Astrocyte of the spinal cord (primary cell): ENCODE measurements around the gene CACNA1F.
A peak's percentile ranks its signal among the peaks of the same experiment; 100 is the strongest.

Experiments
- DNase-seq: peaks from one replicate; pipeline ENCODE4 v3.0.0; 2011; ENCODE audit warnings: low read depth, low spot score
- H3K4me3 ChIP-seq: 2 replicates; pipeline ENCODE4 v1.5.1; 2011; ENCODE audit warnings: low read depth, mild to moderate bottlenecking, low read length, moderate library complexity
- CTCF ChIP-seq: IDR thresholded peaks from 2 replicates; pipeline ENCODE4 v1.5.1; 2012; ENCODE audit warnings: low read depth, mild to moderate bottlenecking, low read length, inconsistent platforms
- in situ Hi-C: cut with HindIII; loops from 2 replicates; pipeline ENCODE4 v1.10.0; 2017; ENCODE audit warnings: low sequenced_read_pairs

CACNA1F gene

DNA sequence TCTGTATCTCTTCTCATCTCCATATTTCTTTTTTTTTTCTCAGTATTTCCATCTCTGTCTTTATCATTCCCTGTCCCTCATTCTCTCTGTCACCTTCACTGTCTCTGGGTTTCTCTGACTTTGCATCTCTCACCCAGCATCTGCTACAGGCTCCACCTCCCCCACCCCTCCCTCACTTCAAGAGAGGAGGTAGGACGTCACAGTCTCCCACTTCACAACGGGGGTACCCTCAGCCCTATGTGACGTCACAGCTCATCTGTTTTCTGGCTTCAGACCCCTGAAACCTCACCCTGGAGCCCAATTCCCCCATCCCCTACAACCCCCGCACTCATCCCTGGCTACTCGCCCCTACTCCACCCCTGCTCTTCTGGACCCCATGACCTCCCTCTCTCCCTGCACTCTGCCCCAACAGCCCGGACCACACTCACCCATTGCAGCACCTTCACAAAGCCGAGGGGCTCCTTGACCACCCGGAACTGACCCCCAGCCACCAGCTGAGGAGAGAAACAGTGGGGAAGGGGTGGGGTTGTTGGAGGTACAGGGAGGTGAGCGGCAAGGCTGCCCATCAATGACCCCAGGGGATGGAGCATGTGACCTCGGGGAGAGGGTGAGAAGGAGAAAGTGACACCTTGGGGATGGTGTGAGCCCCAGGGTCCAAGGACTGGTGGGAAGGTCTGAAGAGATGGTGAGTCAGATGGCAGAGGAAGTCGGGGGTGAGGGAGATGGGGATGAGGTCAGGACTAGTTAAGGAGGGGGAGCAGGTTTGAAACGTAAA, 34.4 kb downstream of the CACNA1F start:
- no peak for TF ChIP-seq CTCF
- in situ Hi-C loops: no loop called here
- H3K4me3 ChIP-seq: no peak overlapping the region
- DNase-seq: no peak

DNA sequence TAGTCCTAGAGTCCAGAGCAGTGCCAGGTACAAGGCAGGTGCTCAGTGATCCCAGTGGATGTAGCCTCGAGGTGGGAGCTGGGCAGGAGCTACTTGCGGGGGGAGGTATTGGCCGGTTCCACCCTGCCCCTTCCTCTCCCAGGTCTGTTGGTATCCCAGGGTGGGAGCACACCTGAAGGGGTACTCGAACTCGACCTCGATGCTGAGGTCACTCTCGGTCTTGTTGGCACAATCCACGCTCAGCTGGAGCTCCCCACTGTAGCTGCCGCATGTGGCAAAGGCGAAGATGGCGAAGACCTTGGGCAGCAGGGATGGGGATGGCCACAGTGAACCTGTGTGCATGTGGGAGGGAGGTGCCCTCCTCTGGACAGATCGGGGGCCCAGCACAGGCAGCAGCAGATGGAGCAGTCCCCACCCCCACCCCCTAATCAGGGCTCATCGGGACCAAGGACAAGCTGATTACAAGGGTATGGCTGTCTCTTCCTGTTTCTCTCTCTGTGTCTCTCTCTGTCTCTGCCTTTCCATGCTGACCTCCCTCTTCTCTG, 35.5 kb downstream of the CACNA1F start:
- DNase-seq: no peak
- TF ChIP-seq CTCF: no peak
- in situ Hi-C loops: no loop called here

GRCh38 chrX:49193542-49193964, 39.6 kb downstream of the CACNA1F start:
- no peak for DNase-seq
- in situ Hi-C loops: no loop called here
- no peak for TF ChIP-seq CTCF

More for the DNA sequence above, 35.5 kb downstream of the CACNA1F start:
- H3K4me3 ChIP-seq: no peak overlapping the region

GRCh38 chrX:49192722-49193328, 40.3 kb downstream of the CACNA1F start:
- no peak overlapping the region for H3K4me3 ChIP-seq
- in situ Hi-C loops: no loop called here
- TF ChIP-seq CTCF: peak; percentile 66
- DNase-seq: peak; percentile 12

More at GRCh38 chrX:49193542-49193964, 39.6 kb downstream of the CACNA1F start:
- H3K4me3 ChIP-seq: no peak overlapping the region

DNA sequence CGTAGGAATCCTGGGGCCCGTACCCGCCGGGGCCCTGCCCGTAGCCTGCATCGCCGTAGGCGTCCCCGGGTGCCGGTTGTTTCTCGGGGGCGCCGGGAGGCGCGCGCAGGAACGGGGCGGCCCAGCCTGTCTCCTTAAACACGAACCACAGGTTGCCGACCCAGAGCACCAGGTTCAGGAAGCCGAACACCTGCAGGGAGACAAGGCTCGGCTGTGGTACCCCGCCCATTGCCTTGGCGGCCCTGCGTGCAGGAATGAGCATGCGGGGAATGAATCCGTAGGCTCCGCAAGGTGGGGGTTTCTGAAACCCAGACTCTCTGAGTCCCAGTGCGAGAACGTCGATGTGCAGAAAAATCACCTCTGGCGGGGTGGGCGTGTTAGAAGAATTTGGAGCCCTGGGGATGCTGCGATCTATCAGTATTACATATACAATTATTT, 41.5 kb downstream of the CACNA1F start:
- in situ Hi-C loops: no loop called here
- DNase-seq: no peak
- no peak for TF ChIP-seq CTCF
- H3K4me3 ChIP-seq: peak overlapping the region; percentile 65

GRCh38 chrX:49190821-49191573, 42.1 kb downstream of the CACNA1F start:
- in situ Hi-C loops: no loop called here

More at GRCh38 chrX:49190821-49191573, 42.1 kb downstream of the CACNA1F start:
- H3K4me3 ChIP-seq: peak overlapping the region; percentile 65
- DNase-seq: peak; percentile 99
- TF ChIP-seq CTCF: no peak
